CD4-positive, alpha-beta T cell (primary cell): Measurements from ENCODE around the gene TLR9. TPM values are rescaled to one million over a fixed set of nuclear protein-coding genes. Genes with fewer than 3 reads are reported as not detected.

Experiments
- ATAC-seq: fragments of 200-7000 bp; cut with Tn5 transposase; one replicate; pipeline ENCODE4 v1.10.0; 2022; ENCODE audit warnings: mild to moderate bottlenecking; ENCODE audit not compliant: poor library complexity
- CTCF ChIA-PET: fragments of 350-600 bp; sonication (Branson Sonifier 250); formaldehyde crosslinking; loops from one replicate; lab custom pipeline; 2021; ENCODE audit warnings: antibody characterized with exemption, inconsistent platforms; lab: Charles Lee
- POLR2A ChIA-PET: fragments of 350-600 bp; sonication (Branson Sonifier 250); formaldehyde crosslinking; loops from one replicate; lab custom pipeline; 2021; ENCODE audit warnings: antibody characterized with exemption, inconsistent platforms; lab: Charles Lee
- DNase-seq, 14 experiments: peaks; one replicate each; pipeline ENCODE4 v3.0.0-alpha.2; 2013 to 2020; ENCODE audit warnings: mixed read lengths in 2 of 14
- H3K27ac ChIP-seq, 2 donors: one replicate each; pipeline versions ENCODE4 v1.5.1 to v1.7.0; 2013; ENCODE audit warnings: low read length in 2 of 2, low read depth in 1 of 2, mild to moderate bottlenecking in 1 of 2
- H3K27me3 ChIP-seq, 2 experiments: 1 replicate in 1 of 2; 2 replicates in 1 of 2; pipeline versions ENCODE4 v1.6.1 to v1.7.0; 2013; ENCODE audit warnings: low read length in 2 of 2, control low read depth in 1 of 2, mild to moderate bottlenecking in 1 of 2, moderate library complexity in 1 of 2; ENCODE audit not compliant: insufficient read depth in 2 of 2, control insufficient read depth in 1 of 2
- H3K36me3 ChIP-seq: one replicate; pipeline ENCODE4 v1.6.1; 2013; ENCODE audit warnings: low read length, control low read depth; ENCODE audit not compliant: insufficient read depth
- H3K4me1 ChIP-seq: one replicate; pipeline ENCODE4 v1.6.1; 2013; ENCODE audit warnings: low read length, control low read depth; ENCODE audit not compliant: insufficient read depth
- H3K4me3 ChIP-seq: one replicate; pipeline ENCODE4 v1.5.1; 2013; ENCODE audit warnings: mild to moderate bottlenecking, low read length, moderate library complexity
- H3K9me3 ChIP-seq, 2 experiments: 1 replicate in 1 of 2; 2 replicates in 1 of 2; pipeline versions ENCODE4 v1.6.1 to v1.7.0; 2013; ENCODE audit warnings: low read length in 2 of 2, mild to moderate bottlenecking in 2 of 2, control low read depth in 1 of 2, moderate library complexity in 1 of 2; ENCODE audit not compliant: control insufficient read depth in 1 of 2, insufficient read depth in 1 of 2
- H3K27ac Mint-ChIP-seq: one replicate; pipeline ENCODE4 v1.8.0; 2020; ENCODE audit warnings: mixed read lengths
- H3K27me3 Mint-ChIP-seq: one replicate; pipeline ENCODE4 v1.8.0; 2021; ENCODE audit warnings: mixed read lengths
- H3K36me3 Mint-ChIP-seq: one replicate; pipeline ENCODE4 v1.8.0; 2021; ENCODE audit warnings: low read depth, mixed read lengths
- H3K4me1 Mint-ChIP-seq: one replicate; pipeline ENCODE4 v1.8.0; 2021; ENCODE audit warnings: low read depth, mixed read lengths
- H3K4me3 Mint-ChIP-seq: one replicate; pipeline ENCODE4 v1.8.0; 2020; ENCODE audit warnings: mild to moderate bottlenecking, mixed read lengths
- H3K9me3 Mint-ChIP-seq: one replicate; pipeline ENCODE4 v1.8.0; 2020; ENCODE audit warnings: mixed read lengths
- intact Hi-C, 2 experiments: fragments of 100-400 bp; cut with DNase I in 1 of 2; cut with micrococcal nuclease in 1 of 2; formaldehyde crosslinking; loops; one replicate each; pipeline versions ENCODE4 v1.15.1 to v1.9.0; 2023 to 2025; cut with DNase I, micrococcal nuclease
- total RNA-seq, 174 experiments: library from RNA in 2 of 174; stranded (reverse) in 2 of 174; gene quantifications; one replicate each; pipeline ENCODE4 v1.2.3 and lab custom pipeline; 2021 to 2026
- TF ChIP-seq, protein P1 (sequence below): fragments of 200-600 bp; IDR thresholded peaks from one replicate; pipeline ENCODE4 v1.8.0; 2022; ENCODE audit warnings: antibody characterized with exemption, mild to moderate bottlenecking

The TLR9 gene
- total RNA-seq, 2 experiments from 2014 or later: 0.08 to 0.17 TPM

DNA sequence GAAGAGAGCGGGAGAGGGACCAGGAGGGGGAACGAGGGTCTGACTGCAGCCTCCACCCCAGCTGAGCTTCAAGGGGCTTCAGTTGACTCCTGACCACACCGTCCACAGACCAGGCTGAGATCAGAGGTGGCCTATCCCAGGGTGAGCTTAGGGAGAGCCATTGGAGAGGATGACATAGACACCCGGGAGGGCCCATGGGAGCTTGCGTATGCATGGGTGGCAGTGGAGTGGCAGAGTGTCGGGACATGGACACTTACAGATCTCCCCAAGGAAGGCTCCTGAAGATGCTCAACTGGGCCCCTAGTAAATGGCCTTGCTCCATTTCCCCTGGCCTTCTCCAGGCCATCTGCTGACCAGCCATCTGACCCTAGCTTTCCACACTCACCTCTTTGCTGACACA is 40.1 kb downstream of the TLR9 start:
- H3K9me3 Mint-ChIP-seq: no peaks in the 10 kb centered on the region
- ATAC-seq (no peak), DNase-seq (no peak)
- no peak overlapping the region for H3K4me3 ChIP-seq
- CTCF ChIA-PET: no interaction called here
- no peaks in the 10 kb centered on the region for H3K4me1 Mint-ChIP-seq
- H3K4me3 Mint-ChIP-seq: no peak overlapping the region
- POLR2A ChIA-PET: no interaction called here
- no peaks in the 10 kb centered on the region for H3K9me3 ChIP-seq
- no peaks in the 10 kb centered on the region for H3K36me3 Mint-ChIP-seq
- no peak overlapping the region for H3K27ac Mint-ChIP-seq
- H3K27me3 ChIP-seq: no peaks in the 10 kb centered on the region
- intact Hi-C loops: no loop called here
- H3K4me1 ChIP-seq: peaks cover 16% of the 10 kb centered on the region
- TF ChIP-seq, protein P1, sequence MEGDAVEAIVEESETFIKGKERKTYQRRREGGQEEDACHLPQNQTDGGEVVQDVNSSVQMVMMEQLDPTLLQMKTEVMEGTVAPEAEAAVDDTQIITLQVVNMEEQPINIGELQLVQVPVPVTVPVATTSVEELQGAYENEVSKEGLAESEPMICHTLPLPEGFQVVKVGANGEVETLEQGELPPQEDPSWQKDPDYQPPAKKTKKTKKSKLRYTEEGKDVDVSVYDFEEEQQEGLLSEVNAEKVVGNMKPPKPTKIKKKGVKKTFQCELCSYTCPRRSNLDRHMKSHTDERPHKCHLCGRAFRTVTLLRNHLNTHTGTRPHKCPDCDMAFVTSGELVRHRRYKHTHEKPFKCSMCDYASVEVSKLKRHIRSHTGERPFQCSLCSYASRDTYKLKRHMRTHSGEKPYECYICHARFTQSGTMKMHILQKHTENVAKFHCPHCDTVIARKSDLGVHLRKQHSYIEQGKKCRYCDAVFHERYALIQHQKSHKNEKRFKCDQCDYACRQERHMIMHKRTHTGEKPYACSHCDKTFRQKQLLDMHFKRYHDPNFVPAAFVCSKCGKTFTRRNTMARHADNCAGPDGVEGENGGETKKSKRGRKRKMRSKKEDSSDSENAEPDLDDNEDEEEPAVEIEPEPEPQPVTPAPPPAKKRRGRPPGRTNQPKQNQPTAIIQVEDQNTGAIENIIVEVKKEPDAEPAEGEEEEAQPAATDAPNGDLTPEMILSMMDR: no peak
- H3K27me3 Mint-ChIP-seq: no peaks in the 10 kb centered on the region
- H3K27ac ChIP-seq: no peak overlapping the region
- no peaks in the 10 kb centered on the region for H3K36me3 ChIP-seq

DNA sequence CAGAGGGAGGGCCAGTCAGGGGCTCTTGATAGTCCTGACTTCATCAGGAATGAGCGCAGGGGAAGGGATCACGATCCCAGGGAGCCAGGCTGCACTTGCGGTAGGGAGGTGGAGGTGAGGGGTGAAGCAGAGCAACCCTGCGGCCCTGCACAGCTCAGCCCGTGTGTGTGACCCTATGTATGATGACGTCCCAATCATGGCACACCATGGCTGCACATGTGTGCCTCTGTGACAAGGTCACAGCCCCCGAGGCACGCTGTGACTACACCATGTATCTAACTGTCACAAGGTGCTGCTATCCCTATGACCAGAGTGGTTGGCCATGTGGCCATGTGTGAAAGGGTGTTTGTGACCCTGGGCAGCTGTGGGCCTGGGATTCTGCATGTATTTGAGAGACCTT is 40.8 kb downstream of the TLR9 start:
- Histone ChIP-seq H3K4me1 (peaks cover 16% of the 10 kb centered on the region), H3K27ac (no peak overlapping the region), H3K4me3 (no peak overlapping the region), H3K36me3 (no peaks in the 10 kb centered on the region), H3K27me3 (no peaks in the 10 kb centered on the region), H3K9me3 (no peaks in the 10 kb centered on the region)
- intact Hi-C loops: no loop called here
- Mint-ChIP-seq H3K27me3 (no peaks in the 10 kb centered on the region), H3K27ac (no peak overlapping the region), H3K4me3 (no peak overlapping the region), H3K4me1 (no peaks in the 10 kb centered on the region), H3K9me3 (no peaks in the 10 kb centered on the region), H3K36me3 (no peaks in the 10 kb centered on the region)
- POLR2A ChIA-PET: no interaction called here
- DNase-seq: no peak
- ATAC-seq: no peak
- TF ChIP-seq, protein P1: no peak
- CTCF ChIA-PET: no interaction called here

DNA sequence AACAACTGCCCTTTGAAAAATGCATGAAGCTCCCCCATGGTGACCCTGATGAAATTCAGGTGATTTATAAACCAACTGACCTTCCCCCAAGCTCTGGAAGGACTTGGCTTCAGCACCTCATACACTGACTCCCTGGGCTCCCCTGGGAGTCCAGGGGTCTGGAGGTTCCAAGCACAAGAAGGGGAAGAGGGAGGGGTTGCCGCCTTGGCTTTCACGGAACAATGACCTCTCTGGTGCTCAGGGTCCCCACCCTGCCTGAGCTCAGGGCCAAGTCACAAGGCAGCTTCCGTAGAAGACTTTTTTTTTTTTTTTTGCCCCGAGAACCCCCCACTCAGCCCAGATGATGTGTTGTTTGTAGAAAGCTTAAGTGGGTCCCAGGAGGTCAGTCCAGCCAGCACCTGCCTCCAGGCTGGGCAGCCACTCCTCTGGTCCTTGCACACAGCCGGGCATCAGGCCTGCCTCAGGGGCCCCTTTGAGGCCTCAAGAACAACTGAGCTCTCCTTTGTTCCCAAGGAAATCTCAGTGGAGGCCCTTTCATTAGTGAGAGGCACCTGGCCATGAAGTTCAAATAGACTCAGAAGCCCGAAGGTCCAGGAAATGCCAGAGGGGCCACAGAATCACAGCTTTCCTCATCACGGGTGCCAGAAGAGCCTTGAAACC is 41.5 kb downstream of the TLR9 start:
- Mint-ChIP-seq H3K4me3 (no peak overlapping the region), H3K27me3 (no peaks in the 10 kb centered on the region), H3K36me3 (no peaks in the 10 kb centered on the region), H3K9me3 (no peaks in the 10 kb centered on the region), H3K4me1 (no peaks in the 10 kb centered on the region), H3K27ac (no peak overlapping the region)
- no peak for ATAC-seq
- Histone ChIP-seq H3K4me3 (no peak overlapping the region), H3K27ac (no peak overlapping the region), H3K9me3 (no peaks in the 10 kb centered on the region), H3K36me3 (no peaks in the 10 kb centered on the region), H3K4me1 (peaks cover 16% of the 10 kb centered on the region), H3K27me3 (no peaks in the 10 kb centered on the region)
- intact Hi-C loops: no loop called here
- CTCF ChIA-PET: no interaction called here
- TF ChIP-seq, protein P1: no peak
- no peak for DNase-seq
- POLR2A ChIA-PET: no interaction called here
